ENCODE results near the gene NFS1.
"Not testable (repeated sequence)": the region's sequence is repeated elsewhere in the genome, so short reads cannot be mapped to it uniquely, and the experiment has no call there.

Gene NFS1

GRCh38 chr20:35729283-35729807, 30.2 kb upstream of the NFS1 start:
- no peak for DNase-seq

GRCh38 chr20:35726842-35727711, 27.9 kb upstream of the NFS1 start:
- DNase-seq = no peak

- DNase-seq = no peak
Measured at GRCh38 chr20:35724321-35725230, 25.4 kb upstream of the NFS1 start.

- DNase-seq = not testable (repeated sequence)
Measured at GRCh38 chr20:35723652-35724320, 24.6 kb upstream of the NFS1 start.

GRCh38 chr20:35723275-35723639, 24.1 kb upstream of the NFS1 start:
- not testable (repeated sequence) for DNase-seq

GRCh38 chr20:35721621-35722020, 22.5 kb upstream of the NFS1 start:
- no peak for DNase-seq

GRCh38 chr20:35721219-35721618, 22.1 kb upstream of the NFS1 start:
- no peak for DNase-seq

- no peak for DNase-seq
Measured at GRCh38 chr20:35720165-35721123, 21.3 kb upstream of the NFS1 start.

- DNase-seq = no peak
Measured at GRCh38 chr20:35719717-35720116, 20.6 kb upstream of the NFS1 start.

GRCh38 chr20:35718972-35719635, 20.0 kb upstream of the NFS1 start:
- DNase-seq = no peak

- DNase-seq = not testable (repeated sequence)
Measured at GRCh38 chr20:35718321-35718720, 19.2 kb upstream of the NFS1 start.

- DNase-seq = no peak
Measured at GRCh38 chr20:35716330-35716729, 17.2 kb upstream of the NFS1 start.

- DNase-seq = no peak
Measured at GRCh38 chr20:35715652-35716051, 16.5 kb upstream of the NFS1 start.

- DNase-seq = no peak
Measured at GRCh38 chr20:35714127-35714526, 15.0 kb upstream of the NFS1 start.

- not testable (repeated sequence) for DNase-seq
Measured at GRCh38 chr20:35713120-35713519, 14.0 kb upstream of the NFS1 start.

GRCh38 chr20:35711588-35712209, 12.5 kb upstream of the NFS1 start:
- no peak for DNase-seq

- DNase-seq = no peak
Measured at GRCh38 chr20:35710884-35711587, 11.9 kb upstream of the NFS1 start.

- DNase-seq = no peak
Measured at GRCh38 chr20:35710039-35710438, 10.9 kb upstream of the NFS1 start.

- DNase-seq = no peak
Measured at GRCh38 chr20:35709259-35709658, 10.1 kb upstream of the NFS1 start.

GRCh38 chr20:35708502-35708901, 9.3 kb upstream of the NFS1 start:
- DNase-seq = no peak
